Measurements from ENCODE around the gene LSM3.
A peak's percentile ranks its signal among the peaks of the same experiment; 100 is the strongest.

LSM3 gene

DNA sequence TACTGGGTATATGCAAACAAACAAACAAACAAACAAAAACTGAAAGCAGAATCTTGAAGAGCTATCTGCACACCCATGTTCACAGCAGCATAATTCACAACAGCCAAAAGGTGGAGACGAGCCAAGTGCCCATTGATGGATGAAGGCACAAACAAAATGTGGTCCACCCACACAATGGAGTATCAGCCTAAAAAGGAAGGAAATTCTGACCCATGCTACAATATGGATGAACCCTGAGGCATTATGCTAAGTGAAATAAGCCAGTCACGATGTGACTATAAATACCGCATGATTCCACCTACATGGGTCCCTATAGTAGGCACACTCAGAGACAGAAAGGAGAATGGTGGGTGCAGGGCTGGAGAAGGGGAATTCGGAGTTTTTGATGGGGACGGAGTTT, 24.3 kb upstream of the LSM3 start:
- DNase-seq: no peak
- in situ Hi-C loops (cut with MboI; ENCODE audit: low pct_unique_long_range_greater_than_20kb, low sequenced_read_pairs): no loop called here

GRCh38 chr3:14154895-14155440, 23.6 kb upstream of the LSM3 start:
- peak; percentile 39 for DNase-seq
- in situ Hi-C loops (cut with MboI; ENCODE audit: low pct_unique_long_range_greater_than_20kb, low sequenced_read_pairs): no loop called here

DNA sequence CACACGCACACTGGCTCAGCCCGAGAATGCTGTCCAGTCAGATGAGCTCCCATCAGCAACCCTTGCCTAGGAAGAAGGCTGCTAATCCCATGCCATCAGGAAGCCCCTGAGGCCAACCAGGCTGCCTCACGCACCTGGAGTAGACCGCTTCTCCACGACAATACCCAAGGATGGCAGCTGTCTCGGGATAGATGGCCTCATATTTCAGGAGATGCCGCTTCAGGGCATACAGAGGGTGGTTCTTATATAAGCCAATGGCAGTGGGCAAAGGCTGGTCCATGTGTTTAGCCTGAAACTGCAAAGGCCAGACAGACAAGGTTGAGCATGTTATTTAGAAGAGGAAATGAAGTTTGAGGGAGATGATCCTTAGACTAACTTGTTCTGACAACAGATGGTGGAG, 22.4 kb upstream of the LSM3 start:
- in situ Hi-C loops (cut with MboI; ENCODE audit: low pct_unique_long_range_greater_than_20kb, low sequenced_read_pairs): no loop called here
- DNase-seq: no peak

GRCh38 chr3:14156843-14157561, 21.6 kb upstream of the LSM3 start:
- in situ Hi-C loops (cut with MboI; ENCODE audit: low pct_unique_long_range_greater_than_20kb, low sequenced_read_pairs): no loop called here
- DNase-seq: no peak

- DNase-seq: no peak
Measured at GRCh38 chr3:14157951-14158350, 20.7 kb upstream of the LSM3 start.

DNA sequence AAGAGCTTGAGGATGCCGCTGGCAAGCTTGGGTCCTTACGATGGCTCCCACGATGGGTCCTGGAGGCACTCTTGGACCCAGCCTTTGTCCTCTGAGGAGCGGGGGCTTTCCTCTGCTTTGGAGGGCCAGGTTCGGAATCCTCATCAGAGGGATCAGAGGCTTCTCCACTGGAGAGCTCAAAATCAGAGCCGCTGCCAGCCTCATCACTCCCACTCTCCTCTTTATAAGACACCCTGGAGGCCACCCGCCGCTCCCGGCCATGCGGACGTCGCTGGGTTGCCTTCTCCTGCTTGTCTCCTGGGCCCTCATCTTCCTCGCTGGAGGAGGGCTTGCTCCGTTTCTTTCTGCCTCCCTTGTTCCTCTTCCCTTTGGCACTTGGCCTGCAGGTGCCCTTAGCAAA, 20.2 kb upstream of the LSM3 start:
- no peak for DNase-seq
- in situ Hi-C loops (cut with MboI; ENCODE audit: low pct_unique_long_range_greater_than_20kb, low sequenced_read_pairs): no loop called here

More at GRCh38 chr3:14157951-14158350, 20.7 kb upstream of the LSM3 start:
- in situ Hi-C loops (cut with MboI; ENCODE audit: low pct_unique_long_range_greater_than_20kb, low sequenced_read_pairs): no loop called here

- in situ Hi-C loops (cut with MboI; ENCODE audit: low pct_unique_long_range_greater_than_20kb, low sequenced_read_pairs): no loop called here
- DNase-seq: no peak
Measured at GRCh38 chr3:14159426-14159825, 19.2 kb upstream of the LSM3 start.

GRCh38 chr3:14161282-14161681, 17.3 kb upstream of the LSM3 start:
- in situ Hi-C loops (cut with MboI; ENCODE audit: low pct_unique_long_range_greater_than_20kb, low sequenced_read_pairs): no loop called here
- DNase-seq: no peak

DNA sequence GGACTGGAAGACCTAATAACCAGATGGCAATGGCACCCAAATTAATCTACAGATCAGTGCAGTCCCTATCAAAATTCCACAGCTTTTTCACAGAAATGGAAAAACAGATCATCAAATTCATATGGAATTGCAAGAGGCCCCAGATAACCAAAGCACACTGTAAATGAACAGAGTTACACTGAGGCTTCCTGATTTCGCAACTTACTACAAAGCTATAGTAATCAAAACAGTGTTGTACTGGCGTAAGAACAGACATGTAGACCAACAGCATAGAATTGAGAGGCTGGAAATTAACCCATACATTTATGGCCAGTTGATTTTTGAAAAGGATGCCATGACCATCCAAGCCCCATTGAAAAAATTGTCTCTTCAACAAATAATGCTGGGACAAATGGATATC, 16.4 kb upstream of the LSM3 start:
- in situ Hi-C loops (cut with MboI; ENCODE audit: low pct_unique_long_range_greater_than_20kb, low sequenced_read_pairs): no loop called here
- no peak for DNase-seq

GRCh38 chr3:14166877-14167603, 11.6 kb upstream of the LSM3 start:
- in situ Hi-C loops (cut with MboI; ENCODE audit: low pct_unique_long_range_greater_than_20kb, low sequenced_read_pairs): no loop called here
- DNase-seq: no peak

GRCh38 chr3:14169435-14169834, 9.2 kb upstream of the LSM3 start:
- DNase-seq: no peak
- in situ Hi-C loops (cut with MboI; ENCODE audit: low pct_unique_long_range_greater_than_20kb, low sequenced_read_pairs): no loop called here

DNA sequence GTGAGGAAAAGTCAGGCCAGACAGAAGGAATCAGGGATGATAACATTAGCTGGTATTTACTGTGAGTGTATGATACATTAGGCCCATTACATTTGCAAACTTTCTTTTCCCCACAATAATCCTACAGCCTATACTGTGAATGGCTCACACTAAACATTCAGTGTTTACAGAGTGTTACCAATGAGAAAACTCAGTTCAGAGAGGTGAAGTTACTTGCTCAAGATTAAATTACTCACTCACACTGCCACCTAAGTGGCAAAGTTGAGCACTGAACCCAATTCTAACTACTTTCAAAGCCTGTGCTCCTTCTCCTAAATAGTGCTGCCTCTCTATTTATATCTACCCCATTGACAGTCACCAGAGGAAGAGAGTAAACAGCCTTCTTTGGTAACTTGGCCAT, 8.7 kb upstream of the LSM3 start:
- in situ Hi-C loops (cut with MboI; ENCODE audit: low pct_unique_long_range_greater_than_20kb, low sequenced_read_pairs): no loop called here

GRCh38 chr3:14170531-14171159, 8.0 kb upstream of the LSM3 start:
- DNase-seq: no peak
- in situ Hi-C loops (cut with MboI; ENCODE audit: low pct_unique_long_range_greater_than_20kb, low sequenced_read_pairs): no loop called here

More for the DNA sequence above, 8.7 kb upstream of the LSM3 start:
- DNase-seq: no peak

GRCh38 chr3:14172496-14172895, 6.1 kb upstream of the LSM3 start:
- DNase-seq: no peak
- in situ Hi-C loops (cut with MboI; ENCODE audit: low pct_unique_long_range_greater_than_20kb, low sequenced_read_pairs): no loop called here

- no peak for DNase-seq
- in situ Hi-C loops (cut with MboI; ENCODE audit: low pct_unique_long_range_greater_than_20kb, low sequenced_read_pairs): no loop called here
Measured at GRCh38 chr3:14174483-14174882, 4.1 kb upstream of the LSM3 start.

DNA sequence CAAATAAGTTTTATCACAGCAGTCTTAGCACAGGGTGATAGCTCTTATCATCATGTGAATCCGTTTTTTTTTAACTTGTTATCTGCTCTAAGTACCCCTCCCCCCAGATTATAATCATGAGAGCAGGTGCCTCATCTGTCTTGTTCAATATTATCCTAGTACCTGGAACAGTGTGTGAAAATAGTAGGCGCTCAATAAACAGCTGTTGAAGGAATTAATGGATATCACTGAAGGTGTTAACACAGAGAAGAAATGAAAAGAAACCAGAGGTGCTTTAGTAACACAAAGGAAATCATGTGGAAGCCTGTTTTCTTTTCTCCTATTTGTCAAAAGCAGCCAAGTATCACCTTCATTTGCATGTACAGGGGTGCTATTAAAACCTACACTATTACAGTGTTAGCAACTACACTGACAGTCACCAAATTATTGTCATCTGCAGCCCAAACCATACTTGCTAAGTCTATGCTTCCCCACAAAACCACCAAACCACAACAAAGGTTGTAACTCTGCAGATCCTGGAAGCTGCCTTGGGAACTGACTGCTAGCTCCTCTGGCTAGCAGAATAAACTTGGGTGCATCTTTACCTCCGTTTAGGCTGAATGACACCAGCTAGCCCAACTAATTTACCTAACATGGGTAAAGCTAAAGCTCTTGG, 3.1 kb upstream of the LSM3 start:
- peak; percentile 77 for DNase-seq

DNA sequence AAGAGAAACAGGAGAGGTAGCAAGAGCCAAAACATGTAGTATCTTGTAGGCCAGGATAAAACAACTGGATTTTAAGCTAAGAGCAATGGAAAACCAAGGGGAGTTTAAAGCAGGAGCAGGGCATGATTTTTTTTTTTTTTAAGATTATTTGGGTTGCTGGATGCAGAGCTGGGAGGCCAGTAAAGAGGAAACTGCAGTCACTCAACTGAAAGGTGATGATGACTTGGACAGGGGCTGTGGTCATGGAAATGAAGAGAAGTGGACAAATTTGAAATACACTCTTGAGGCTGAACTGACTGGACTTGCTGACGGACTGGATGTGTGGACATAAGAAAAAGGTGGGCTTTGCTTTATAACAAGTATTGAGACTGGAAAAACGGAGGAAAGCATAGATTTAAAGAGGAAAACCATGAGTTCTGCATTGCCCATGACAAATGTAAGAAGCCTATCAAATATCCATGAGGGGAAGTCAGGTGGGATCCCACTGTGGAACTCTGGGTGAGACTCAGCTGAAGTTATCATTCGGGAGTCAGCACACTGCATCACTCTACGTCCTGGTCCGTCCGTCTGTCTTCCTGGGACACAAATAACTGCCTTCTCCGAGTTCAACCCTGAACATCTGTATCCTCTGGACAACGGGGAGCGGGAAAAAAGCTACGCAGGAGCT, 904 bp upstream of the LSM3 start:
- peak; percentile 42 for DNase-seq
- in situ Hi-C loops (cut with MboI; ENCODE audit: low pct_unique_long_range_greater_than_20kb, low sequenced_read_pairs): no loop called here

More for the DNA sequence above, 3.1 kb upstream of the LSM3 start:
- in situ Hi-C loops (cut with MboI; ENCODE audit: low pct_unique_long_range_greater_than_20kb, low sequenced_read_pairs): no loop called here

- peak; percentile 22 for DNase-seq
- in situ Hi-C loops (cut with MboI; ENCODE audit: low pct_unique_long_range_greater_than_20kb, low sequenced_read_pairs): no loop called here
Measured at GRCh38 chr3:14179114-14179465, 473 bp downstream of the LSM3 start.

GRCh38 chr3:14179795-14180194, 1.2 kb downstream of the LSM3 start:
- no peak for DNase-seq
- in situ Hi-C loops (cut with MboI; ENCODE audit: low pct_unique_long_range_greater_than_20kb, low sequenced_read_pairs): no loop called here
